ENCODE measurements around the gene ATP5IF1. TPM values are rescaled to one million over a fixed set of nuclear protein-coding genes. Genes with fewer than 3 reads are reported as not detected.

ATP5IF1 gene
- total and polyA plus RNA-seq, 9 of the 15 experiments (the other 6 are each of a cell fraction or from before 2014, with no cell fraction given): 292 to 1,422 (median 388) TPM

- DNase-seq (ENCODE audit: extremely low read depth in 1 of 4, low spot score in 3 of 4): no peak
- TF ChIP-seq EP400 (IDR thresholded peaks at IDR 0.05): peak; percentile 35
- TF ChIP-seq KLF16 (IDR thresholded peaks at IDR 0.05): peak; percentile 57; the same call in 1 of the 2 replicates
- TF ChIP-seq ESRRA (IDR thresholded peaks at IDR 0.05; ENCODE audit: borderline replicate concordance, low read depth): peak; percentile 58; the same call in 1 of the 2 replicates
- TF ChIP-seq MEIS2 (IDR thresholded peaks at IDR 0.05; ENCODE audit: partially characterized antibody): peak; percentile 48
- 0 out of 2 replicates have a peak, but pooled peaks have one; percentile 9 for TF ChIP-seq TCF15 (CRISPR knock-in tag; IDR thresholded peaks at IDR 0.05)
- no peak for TF ChIP-seq ZFP1 (CRISPR knock-in tag; IDR thresholded peaks at IDR 0.05)
- TF ChIP-seq PREB (CRISPR knock-in tag; IDR thresholded peaks at IDR 0.05): no peak
- TF ChIP-seq REST (IDR thresholded peaks at IDR 0.05; ENCODE audit: borderline replicate concordance): peak; percentile 3; the same call in 1 of the 2 replicates
- no peak for TF ChIP-seq REST (CRISPR knock-in tag; IDR thresholded peaks at IDR 0.05; ENCODE audit: low read depth)
- no peak for TF ChIP-seq ZNF584 (CRISPR knock-in tag; IDR thresholded peaks at IDR 0.05; ENCODE audit: low read depth)
- peak; percentile 72; the same call in 1 of the 2 replicates for TF ChIP-seq CTBP1 (IDR thresholded peaks at IDR 0.05; ENCODE audit: borderline replicate concordance)
Measured at GRCh38 chr1:28256197-28256827, 20.4 kb downstream of the ATP5IF1 start.

More at GRCh38 chr1:28256197-28256827, 20.4 kb downstream of the ATP5IF1 start:
- WGBS (ENCODE audit: insufficient coverage, low coverage, missing lambda C conversion rate): 61% methylated on average over 6 of the region's 6 CpGs
- intact Hi-C loops (cut with micrococcal nuclease): no loop called here
- peak overlapping the region; percentile 46 for H2AFZ ChIP-seq (ENCODE audit: low read depth, low read length)
- no peaks in the 10 kb centered on the region for H3K9me3 ChIP-seq (replicated peaks; ENCODE audit: control insufficient read depth, insufficient read depth, low read depth, low read length)
- peaks cover 20% of the 10 kb centered on the region for H3K79me2 ChIP-seq (ENCODE audit: control insufficient read depth, insufficient read depth, low read length)
- in situ Hi-C loops (cut with MboI): no loop called here
- H3K4me3 ChIP-seq: no peak overlapping the region
- CTCF ChIA-PET (ENCODE audit: low intra/inter-chr PET ratio): interaction anchor here (0.7 kb wide), 1 partner anchor 384 kb away, joined by 3 read pairs; the partner anchor contains the start of gene THEMIS2
- POLR2A ChIA-PET: interaction anchor here (0.9 to 3.2 kb wide), 6 partner anchors 8 to 325 kb away, joined by 3 to 16 read pairs (median 5); partner anchors contain the start of gene ATP5IF1
- ATAC-seq (no peak), FAIRE-seq (peak; percentile 55)
- H3K4me2 ChIP-seq (ENCODE audit: insufficient read depth, low read length): no peak overlapping the region; the same call in 1 of the 2 replicates
- peaks cover 2% of the 10 kb centered on the region; the same call in 1 of the 3 replicates for H3K36me3 ChIP-seq (ENCODE audit: control insufficient read depth, insufficient read depth, low read length)
- H3K27me3 ChIP-seq (ENCODE audit: control insufficient read depth in 2 of 2, insufficient read depth in 2 of 2, low read length in 2 of 2): no peaks in the 10 kb centered on the region
- no peaks in the 10 kb centered on the region for H3K9me1 ChIP-seq (ENCODE audit: control insufficient read depth, insufficient read depth, low read length)
- H3K27ac ChIP-seq (ENCODE audit: extremely low read depth, low read depth, low read length): 0 out of 3 replicates have a peak overlapping the region, but pooled peaks have one; percentile 18
- H4K20me1 ChIP-seq (replicated peaks; ENCODE audit: control insufficient read depth, insufficient read depth, low read length): peaks cover 8% of the 10 kb centered on the region
- BruUV-seq (replicated peaks): no TSS peak
- H3K4me1 ChIP-seq (replicated peaks in 1 of 2; ENCODE audit: control insufficient read depth in 2 of 2, insufficient read depth in 2 of 2, low read length in 2 of 2): peaks cover 26 to 39% of the 10 kb centered on the region in 2 experiments
- no peak overlapping the region; a peak in 1 of 4 replicates for H3K9ac ChIP-seq (ENCODE audit: insufficient read depth in 1 of 2, low read depth in 2 of 2, low read length in 2 of 2)

Data from K562 (cell line).